Sigmoid colon (tissue), 7 donors: ENCODE measurements around the gene DENND5B. TPM values are rescaled to one million over a fixed set of nuclear protein-coding genes. Genes with fewer than 3 reads are reported as not detected.
"Not testable (repeated sequence)": the region's sequence is repeated elsewhere in the genome, so short reads cannot be mapped to it uniquely, and the experiment has no call there.

Experiments used
- DNase-seq: peaks from one replicate; pipeline ENCODE4 v3.0.0-alpha.2; 2019
- H3K27ac ChIP-seq, 4 donors: fragments of 200-600 bp; sonication (generic); one replicate each; pipeline ENCODE4 v1.5.1; 2016 to 2019; ENCODE audit warnings: mild to moderate bottlenecking in 1 of 4
- H3K27me3 ChIP-seq, 3 donors: fragments of 200-600 bp; sonication (generic); one replicate each; pipeline ENCODE4 v1.5.1; 2019; ENCODE audit warnings: mild to moderate bottlenecking in 1 of 3
- H3K36me3 ChIP-seq, 4 donors: fragments of 200-600 bp; sonication (generic); one replicate each; pipeline ENCODE4 v1.5.1; 2016 to 2019
- H3K4me1 ChIP-seq, 4 donors: fragments of 200-600 bp; sonication (generic); one replicate each; pipeline ENCODE4 v1.5.1; 2017 to 2019
- H3K4me3 ChIP-seq, 4 donors: fragments of 200-600 bp; sonication (generic); one replicate each; pipeline ENCODE4 v1.5.1; 2017 to 2019; ENCODE audit warnings: mild to moderate bottlenecking in 2 of 4, moderate library complexity in 1 of 4
- H3K9me3 ChIP-seq, 4 donors: fragments of 200-600 bp in 3 of 4; sonication (generic) in 3 of 4; one replicate each; pipeline versions ENCODE4 v1.5.1 to v1.6.1; 2013 to 2019
- EP300 ChIP-seq, 4 donors: sonication (generic); formaldehyde crosslinking; IDR thresholded peaks; one replicate each; pipeline ENCODE4 v1.6.1; 2017; ENCODE audit warnings: antibody characterized with exemption in 4 of 4
- POLR2A ChIP-seq, 2 donors: fragments of 450-650 bp; IDR thresholded peaks; one replicate each; pipeline ENCODE4 v1.6.1; 2016; ENCODE audit warnings: antibody characterized with exemption in 2 of 2, mild to moderate bottlenecking in 2 of 2, moderate library complexity in 2 of 2
- POLR2AphosphoS5 ChIP-seq, 4 donors: sonication (generic); formaldehyde crosslinking; IDR thresholded peaks; one replicate each; pipeline ENCODE4 v1.6.1; 2017; ENCODE audit warnings: antibody characterized with exemption in 4 of 4
- WGBS, 2 donors: extraction: QIAGEN DNeasy Blood & Tissue Kit; methylation state at CpG; one replicate each; pipeline ENCODE4 v1.1.7; 2013; 5-methylcytosine and 5-hydroxymethylcytosine counted together
- intact Hi-C: fragments of 100-400 bp; cut with DNase I; formaldehyde crosslinking; loops from one replicate; pipeline ENCODE4 v1.15.1; 2023
- polyA plus RNA-seq, 3 donors: library from polyadenylated mRNA; stranded (reverse); fragments of 200-250 nt; gene quantifications; one replicate each; pipeline ENCODE4 v1.2.3, GENCODE V29; 2013
- total RNA-seq, 4 donors: library from RNA; depleted of rRNA; stranded (reverse); fragments of >200 nt; gene quantifications; one replicate each; pipeline ENCODE4 v1.1.0, GENCODE V29; 2016
- TF ChIP-seq, protein P1 (sequence below), 4 experiments: fragments of 450-650 bp in 3 of 4; fragments of 200-600 bp in 1 of 4; IDR thresholded peaks; one replicate each; pipeline ENCODE4 v1.5.1; 2016 to 2019; ENCODE audit warnings: antibody characterized with exemption in 4 of 4, mild to moderate bottlenecking in 3 of 4, moderate library complexity in 2 of 4
- donor health status: healthy with polysubstance abuse.
- donor health status: Bipolar disorder and iron deficiency.
- donor health status: healthy.

DENND5B gene
- total and polyA plus RNA-seq, 7 donors: 2.4 to 34.3 (median 19.5) TPM

DNA sequence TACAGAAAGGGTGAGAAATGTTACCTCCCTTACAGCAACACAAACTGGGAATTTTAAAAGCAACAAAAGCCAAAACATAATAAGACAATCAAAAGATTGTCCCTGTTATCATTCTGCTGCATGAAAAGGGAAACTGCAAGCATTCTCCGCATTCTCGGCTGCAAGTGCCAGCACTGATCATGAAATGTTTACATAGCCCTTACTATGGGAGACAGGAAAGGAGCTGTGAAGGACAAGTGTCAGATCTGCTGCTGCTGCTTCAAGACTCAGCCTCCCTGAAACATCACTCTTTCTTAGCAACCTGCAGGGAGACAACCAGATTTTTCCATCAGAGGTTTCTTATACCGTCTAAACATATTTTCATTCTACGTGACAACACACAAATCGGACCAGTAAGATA is 20.1 kb downstream of the DENND5B start:
- H3K27me3 ChIP-seq: no peaks in the 10 kb centered on the region
- peaks cover 0 to 8% (median 0%) of the 10 kb centered on the region in 4 donors for H3K4me1 ChIP-seq
- intact Hi-C loops: no loop called here
- DNase-seq: no peak
- no peak overlapping the region for H3K27ac ChIP-seq
- H3K36me3 ChIP-seq: no peaks in the 10 kb centered on the region
- WGBS, 2 donors: 79 to 89% methylated on average over 5 of the region's 5 CpGs
- H3K4me3 ChIP-seq: no peak overlapping the region
- H3K9me3 ChIP-seq: no peaks in the 10 kb centered on the region
- TF ChIP-seq, protein P1, sequence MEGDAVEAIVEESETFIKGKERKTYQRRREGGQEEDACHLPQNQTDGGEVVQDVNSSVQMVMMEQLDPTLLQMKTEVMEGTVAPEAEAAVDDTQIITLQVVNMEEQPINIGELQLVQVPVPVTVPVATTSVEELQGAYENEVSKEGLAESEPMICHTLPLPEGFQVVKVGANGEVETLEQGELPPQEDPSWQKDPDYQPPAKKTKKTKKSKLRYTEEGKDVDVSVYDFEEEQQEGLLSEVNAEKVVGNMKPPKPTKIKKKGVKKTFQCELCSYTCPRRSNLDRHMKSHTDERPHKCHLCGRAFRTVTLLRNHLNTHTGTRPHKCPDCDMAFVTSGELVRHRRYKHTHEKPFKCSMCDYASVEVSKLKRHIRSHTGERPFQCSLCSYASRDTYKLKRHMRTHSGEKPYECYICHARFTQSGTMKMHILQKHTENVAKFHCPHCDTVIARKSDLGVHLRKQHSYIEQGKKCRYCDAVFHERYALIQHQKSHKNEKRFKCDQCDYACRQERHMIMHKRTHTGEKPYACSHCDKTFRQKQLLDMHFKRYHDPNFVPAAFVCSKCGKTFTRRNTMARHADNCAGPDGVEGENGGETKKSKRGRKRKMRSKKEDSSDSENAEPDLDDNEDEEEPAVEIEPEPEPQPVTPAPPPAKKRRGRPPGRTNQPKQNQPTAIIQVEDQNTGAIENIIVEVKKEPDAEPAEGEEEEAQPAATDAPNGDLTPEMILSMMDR (IDR thresholded peaks at IDR 0.05): no peak
- TF ChIP-seq POLR2A (IDR thresholded peaks at IDR 0.05) (no peak), POLR2AphosphoS5 (IDR thresholded peaks at IDR 0.05) (no peak), EP300 (IDR thresholded peaks at IDR 0.05) (no peak)

DNA sequence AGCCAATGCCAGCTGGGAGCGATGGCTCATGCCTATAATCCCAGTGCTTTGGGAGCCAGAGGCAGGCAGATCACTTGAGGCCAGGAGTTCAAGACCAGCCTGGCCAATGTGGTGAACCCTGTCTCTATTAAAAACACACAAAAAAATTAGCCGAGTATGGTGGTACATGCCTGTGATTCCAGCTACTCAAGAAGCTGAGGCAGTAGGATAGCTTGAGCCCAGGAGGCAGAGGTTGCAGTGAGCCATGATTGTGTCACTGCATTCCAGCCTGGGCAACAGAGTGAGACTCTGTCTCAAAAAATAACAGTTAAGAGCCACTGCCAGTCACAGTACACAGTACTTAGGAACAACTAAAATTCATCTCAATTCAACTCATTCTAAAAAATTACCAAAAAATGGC is 21.4 kb downstream of the DENND5B start:
- WGBS, 2 donors: 93 to 98% methylated on average over 2 of the region's 2 CpGs
- H3K27me3 ChIP-seq, DNase-seq, H3K4me1 ChIP-seq, intact Hi-C loops, H3K36me3 ChIP-seq, H3K4me3 ChIP-seq, H3K9me3 ChIP-seq, H3K27ac ChIP-seq: not testable (repeated sequence)

DNA sequence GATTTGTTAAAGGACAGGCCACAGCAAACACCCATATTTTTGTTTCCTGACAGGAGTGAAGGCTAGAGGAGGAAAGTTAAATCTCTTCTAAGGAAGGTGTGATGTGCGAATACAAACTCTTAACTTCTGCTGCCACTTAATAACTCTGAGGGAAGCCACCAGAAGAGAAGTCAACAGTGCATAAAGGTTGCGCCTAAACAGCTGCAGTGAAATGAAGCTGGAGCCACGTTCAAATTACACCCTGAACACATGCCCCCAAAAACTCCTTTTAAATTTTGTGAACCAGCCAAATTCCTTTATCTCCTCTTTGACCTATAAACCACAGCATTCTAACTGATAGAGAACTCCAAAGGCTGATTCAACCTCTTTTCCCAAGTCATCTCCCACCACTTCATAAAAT is 22.4 kb downstream of the DENND5B start:
- Histone ChIP-seq H3K4me3 (no peak overlapping the region), H3K9me3 (no peaks in the 10 kb centered on the region), H3K36me3 (no peaks in the 10 kb centered on the region), H3K27ac (no peak overlapping the region), H3K4me1 (no peaks in the 10 kb centered on the region), H3K27me3 (no peaks in the 10 kb centered on the region)
- TF ChIP-seq EP300 (IDR thresholded peaks at IDR 0.05) (no peak), POLR2A (IDR thresholded peaks at IDR 0.05) (no peak)
- intact Hi-C loops: no loop called here
- WGBS, 2 donors: 73 to 76% methylated on average over 3 of the region's 3 CpGs
- no peak for DNase-seq

DNA sequence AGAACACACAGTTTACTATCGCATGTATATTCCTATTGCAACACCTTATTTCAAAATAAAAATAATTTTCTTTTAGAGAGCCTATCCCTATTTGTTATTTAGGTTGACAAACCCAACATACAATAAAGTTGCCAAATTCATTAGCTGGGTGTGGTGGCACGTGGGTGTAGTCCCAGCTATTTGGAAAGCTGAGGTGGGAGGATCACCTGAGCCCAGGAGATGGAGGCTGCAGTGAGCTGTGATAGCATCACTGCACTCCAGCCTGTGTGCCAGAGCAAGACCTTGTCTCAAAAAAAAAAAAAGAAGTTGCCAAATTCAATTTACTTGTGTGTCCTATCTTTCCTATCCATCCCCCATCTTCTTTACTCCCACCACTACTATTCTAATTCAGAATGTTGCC is 23.9 kb downstream of the DENND5B start:
- H3K27ac ChIP-seq: no peak overlapping the region
- TF ChIP-seq, protein P1 (IDR thresholded peaks at IDR 0.05): no peak
- TF ChIP-seq POLR2A (IDR thresholded peaks at IDR 0.05) (no peak), POLR2AphosphoS5 (IDR thresholded peaks at IDR 0.05) (no peak), EP300 (IDR thresholded peaks at IDR 0.05) (no peak)
- 59 to 85% methylated on average over 2 of the region's 2 CpGs for WGBS, 2 donors
- no peaks in the 10 kb centered on the region for H3K4me1 ChIP-seq
- no peaks in the 10 kb centered on the region for H3K36me3 ChIP-seq
- intact Hi-C loops: no loop called here
- no peak for DNase-seq
- no peak overlapping the region for H3K4me3 ChIP-seq
- H3K27me3 ChIP-seq: no peaks in the 10 kb centered on the region
- H3K9me3 ChIP-seq: no peaks in the 10 kb centered on the region

DNA sequence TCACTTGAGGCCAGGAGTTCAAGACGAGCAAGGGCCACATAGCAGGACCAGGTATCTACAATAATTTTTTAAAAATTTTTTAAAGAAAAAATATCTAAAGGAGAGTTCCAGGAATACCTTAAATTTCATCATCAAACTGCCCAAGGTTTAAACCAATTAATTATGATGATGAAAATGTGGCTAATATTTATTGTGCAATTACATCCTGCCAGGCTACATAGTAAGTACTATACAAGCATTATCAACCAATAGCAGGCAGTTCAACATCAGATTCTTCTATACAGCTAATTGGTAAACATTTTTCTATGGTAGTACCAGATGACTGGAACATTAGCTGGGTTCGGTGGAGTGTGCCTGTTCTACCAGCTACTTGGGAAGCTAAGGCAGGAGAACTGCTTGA is 24.4 kb downstream of the DENND5B start:
- Histone ChIP-seq H3K27me3 (no peaks in the 10 kb centered on the region), H3K4me3 (no peak overlapping the region), H3K27ac (no peak overlapping the region), H3K36me3 (no peaks in the 10 kb centered on the region), H3K4me1 (no peaks in the 10 kb centered on the region), H3K9me3 (no peaks in the 10 kb centered on the region)
- intact Hi-C loops: no loop called here
- no peak for DNase-seq
- no peak for TF ChIP-seq POLR2A (IDR thresholded peaks at IDR 0.05)
- TF ChIP-seq, protein P1 (IDR thresholded peaks at IDR 0.05): no peak
- TF ChIP-seq POLR2AphosphoS5 (IDR thresholded peaks at IDR 0.05): no peak
- no peak for TF ChIP-seq EP300 (IDR thresholded peaks at IDR 0.05)
- 94 to 95% methylated on average over 2 of the region's 2 CpGs for WGBS, 2 donors

DNA sequence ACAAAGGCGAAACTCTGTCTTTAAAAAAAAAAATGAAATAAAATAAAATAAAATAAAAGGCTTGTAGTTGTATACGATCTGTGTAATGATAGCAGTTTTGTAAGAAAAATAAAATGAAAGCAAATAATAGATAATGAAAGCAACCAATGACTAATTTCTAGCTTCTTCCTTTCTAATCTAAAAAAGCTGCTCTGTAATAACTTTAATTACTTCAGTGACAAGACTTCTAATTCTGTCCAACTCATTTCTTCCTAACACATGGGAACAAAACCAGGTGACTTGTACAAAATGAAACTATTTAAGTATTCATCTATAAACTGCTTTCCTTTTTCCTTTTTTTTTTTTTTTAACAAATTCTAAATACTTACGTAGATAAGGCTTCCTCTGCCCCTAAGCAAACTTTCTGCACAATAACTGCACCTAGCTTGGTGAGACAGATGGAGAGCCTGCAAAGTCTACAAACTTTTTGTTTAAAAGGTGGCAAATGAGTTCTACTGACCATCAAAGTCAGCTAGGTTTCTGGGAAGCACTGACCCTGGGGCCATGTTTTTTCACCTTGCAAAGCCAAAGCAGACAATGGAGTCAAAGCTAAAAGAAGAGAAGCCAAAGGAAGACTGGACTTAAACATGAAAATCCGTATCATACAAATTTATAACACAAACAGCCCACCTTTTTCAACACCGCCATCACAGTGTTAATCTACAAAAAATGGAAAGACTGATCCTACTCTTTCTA is 28.2 kb downstream of the DENND5B start:
- Histone ChIP-seq H3K9me3 (no peaks in the 10 kb centered on the region), H3K27me3 (no peaks in the 10 kb centered on the region), H3K36me3 (no peaks in the 10 kb centered on the region), H3K4me3 (no peak overlapping the region), H3K4me1 (no peaks in the 10 kb centered on the region), H3K27ac (no peak overlapping the region)
- 88 to 95% methylated on average over 5 of the region's 5 CpGs for WGBS, 2 donors
- DNase-seq: no peak
- intact Hi-C loops: no loop called here
- no peak for TF ChIP-seq EP300 (IDR thresholded peaks at IDR 0.05)
- no peak for TF ChIP-seq POLR2A (IDR thresholded peaks at IDR 0.05)
- TF ChIP-seq POLR2AphosphoS5 (IDR thresholded peaks at IDR 0.05): no peak
- TF ChIP-seq, protein P1 (IDR thresholded peaks at IDR 0.05): no peak
